Fibroblast of pulmonary artery (primary cell): ENCODE data around the gene IDNK.
A peak's percentile ranks its signal among the peaks of the same experiment; 100 is the strongest.

Experiments
- DNase-seq: peaks from one replicate; pipeline ENCODE4 v3.0.0-alpha.2; 2010; ENCODE audit warnings: low read depth
- H3K4me3 ChIP-seq: replicated peaks from 2 replicates; pipeline ENCODE4 v1.5.1; 2011; ENCODE audit warnings: low read depth, mild to moderate bottlenecking, control low read depth, low read length, moderate library complexity
- TF ChIP-seq, protein P1 (sequence below): IDR thresholded peaks from 2 replicates; pipeline ENCODE4 v1.5.1; 2011; ENCODE audit warnings: mild to moderate bottlenecking, control low read depth, low read length, inconsistent platforms; ENCODE audit errors: missing control alignments

The IDNK gene

GRCh38 chr9:83633676-83634075 lies 10.7 kb downstream of the IDNK start:
- TF ChIP-seq, protein P1, sequence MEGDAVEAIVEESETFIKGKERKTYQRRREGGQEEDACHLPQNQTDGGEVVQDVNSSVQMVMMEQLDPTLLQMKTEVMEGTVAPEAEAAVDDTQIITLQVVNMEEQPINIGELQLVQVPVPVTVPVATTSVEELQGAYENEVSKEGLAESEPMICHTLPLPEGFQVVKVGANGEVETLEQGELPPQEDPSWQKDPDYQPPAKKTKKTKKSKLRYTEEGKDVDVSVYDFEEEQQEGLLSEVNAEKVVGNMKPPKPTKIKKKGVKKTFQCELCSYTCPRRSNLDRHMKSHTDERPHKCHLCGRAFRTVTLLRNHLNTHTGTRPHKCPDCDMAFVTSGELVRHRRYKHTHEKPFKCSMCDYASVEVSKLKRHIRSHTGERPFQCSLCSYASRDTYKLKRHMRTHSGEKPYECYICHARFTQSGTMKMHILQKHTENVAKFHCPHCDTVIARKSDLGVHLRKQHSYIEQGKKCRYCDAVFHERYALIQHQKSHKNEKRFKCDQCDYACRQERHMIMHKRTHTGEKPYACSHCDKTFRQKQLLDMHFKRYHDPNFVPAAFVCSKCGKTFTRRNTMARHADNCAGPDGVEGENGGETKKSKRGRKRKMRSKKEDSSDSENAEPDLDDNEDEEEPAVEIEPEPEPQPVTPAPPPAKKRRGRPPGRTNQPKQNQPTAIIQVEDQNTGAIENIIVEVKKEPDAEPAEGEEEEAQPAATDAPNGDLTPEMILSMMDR = no peak
- DNase-seq = no peak

DNA sequence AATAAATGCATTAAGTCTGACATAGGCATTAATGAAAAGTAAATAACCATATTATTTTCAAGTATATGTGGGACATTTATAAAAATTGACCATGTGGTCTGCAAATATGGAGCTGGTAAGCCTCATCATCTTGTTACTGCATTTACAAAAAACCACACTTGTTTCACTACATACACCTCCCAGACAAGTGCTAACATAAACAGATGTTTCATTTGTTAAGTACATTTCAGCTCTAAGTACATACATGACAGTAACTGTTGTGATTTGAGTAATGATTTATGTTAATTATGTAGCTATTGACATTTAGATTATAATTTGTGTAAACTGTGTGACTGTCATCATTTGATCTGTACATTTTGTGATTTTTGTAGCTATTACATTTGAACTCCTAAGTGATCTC lies 13.9 kb downstream of the IDNK start:
- TF ChIP-seq, protein P1 = no peak
- H3K4me3 ChIP-seq = no peak overlapping the region
- no peak for DNase-seq

More at GRCh38 chr9:83633676-83634075, 10.7 kb downstream of the IDNK start:
- no peak overlapping the region for H3K4me3 ChIP-seq

GRCh38 chr9:83637389-83637788 lies 14.4 kb downstream of the IDNK start:
- DNase-seq = no peak
- H3K4me3 ChIP-seq = no peak overlapping the region
- TF ChIP-seq, protein P1 = no peak

- TF ChIP-seq, protein P1 = no peak
- no peak for DNase-seq
- no peak overlapping the region for H3K4me3 ChIP-seq
Measured at GRCh38 chr9:83639266-83639665, 16.3 kb downstream of the IDNK start.

GRCh38 chr9:83642793-83643192 lies 19.9 kb downstream of the IDNK start:
- no peak for DNase-seq
- TF ChIP-seq, protein P1 = no peak
- no peak overlapping the region for H3K4me3 ChIP-seq

GRCh38 chr9:83646500-83647239 lies 23.7 kb downstream of the IDNK start:
- H3K4me3 ChIP-seq = no peak overlapping the region
- no peak for DNase-seq
- TF ChIP-seq, protein P1 = no peak

GRCh38 chr9:83649080-83649479 lies 26.1 kb downstream of the IDNK start:
- no peak overlapping the region for H3K4me3 ChIP-seq
- TF ChIP-seq, protein P1 = peak; percentile 76
- DNase-seq = peak; percentile 51
